GM06990 (cell line): Measurements from ENCODE around the gene RAB11FIP4.

Experiments used
- DNase-seq: peaks from one replicate; pipeline ENCODE4 v3.0.0-alpha.2; 2011; ENCODE audit not compliant: insufficient read length; ENCODE audit errors: extremely low read depth
- H3K27me3 ChIP-seq: replicated peaks from 2 replicates; pipeline ENCODE4 v1.6.0; 2011; ENCODE audit warnings: low read length; ENCODE audit not compliant: control insufficient read depth, insufficient read depth
- H3K36me3 ChIP-seq: 2 replicates; pipeline ENCODE4 v1.5.1; 2011; ENCODE audit warnings: low read length; ENCODE audit not compliant: control insufficient read depth, insufficient read depth
- H3K4me3 ChIP-seq: replicated peaks from 2 replicates; pipeline ENCODE4 v1.5.1; 2011; ENCODE audit warnings: low read depth, mild to moderate bottlenecking, control low read depth, low read length
- TF ChIP-seq, protein P1 (sequence below): IDR thresholded peaks from 2 replicates; pipeline ENCODE4 v1.5.1; 2011; ENCODE audit warnings: low read length, control low read depth, mild to moderate bottlenecking, inconsistent platforms; ENCODE audit not compliant: insufficient read depth, poor library complexity, severe bottlenecking

Gene RAB11FIP4

DNA sequence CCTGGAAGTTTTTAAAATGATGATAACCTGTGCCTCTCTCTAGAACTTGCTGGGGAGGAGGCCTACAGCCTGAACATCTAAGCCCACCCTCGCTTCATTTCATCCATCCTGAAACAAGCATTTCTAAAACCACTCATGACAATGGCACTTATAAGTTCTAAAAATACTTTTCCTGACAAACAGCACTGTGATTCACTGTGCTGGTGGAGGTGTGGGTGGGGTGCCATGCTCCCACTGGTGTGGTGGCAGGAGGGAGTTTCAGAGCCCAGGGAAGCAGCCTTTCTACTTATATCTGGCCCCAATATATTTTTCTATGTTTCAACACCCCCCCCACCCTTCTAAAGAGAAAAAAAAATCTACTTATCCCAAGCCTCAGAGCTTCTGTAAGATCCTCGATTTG, 52.6 kb downstream of the RAB11FIP4 start:
- H3K27me3 ChIP-seq: no peaks in the 10 kb centered on the region
- no peak overlapping the region for H3K4me3 ChIP-seq
- DNase-seq: no peak
- no peaks in the 10 kb centered on the region for H3K36me3 ChIP-seq
- TF ChIP-seq, protein P1, sequence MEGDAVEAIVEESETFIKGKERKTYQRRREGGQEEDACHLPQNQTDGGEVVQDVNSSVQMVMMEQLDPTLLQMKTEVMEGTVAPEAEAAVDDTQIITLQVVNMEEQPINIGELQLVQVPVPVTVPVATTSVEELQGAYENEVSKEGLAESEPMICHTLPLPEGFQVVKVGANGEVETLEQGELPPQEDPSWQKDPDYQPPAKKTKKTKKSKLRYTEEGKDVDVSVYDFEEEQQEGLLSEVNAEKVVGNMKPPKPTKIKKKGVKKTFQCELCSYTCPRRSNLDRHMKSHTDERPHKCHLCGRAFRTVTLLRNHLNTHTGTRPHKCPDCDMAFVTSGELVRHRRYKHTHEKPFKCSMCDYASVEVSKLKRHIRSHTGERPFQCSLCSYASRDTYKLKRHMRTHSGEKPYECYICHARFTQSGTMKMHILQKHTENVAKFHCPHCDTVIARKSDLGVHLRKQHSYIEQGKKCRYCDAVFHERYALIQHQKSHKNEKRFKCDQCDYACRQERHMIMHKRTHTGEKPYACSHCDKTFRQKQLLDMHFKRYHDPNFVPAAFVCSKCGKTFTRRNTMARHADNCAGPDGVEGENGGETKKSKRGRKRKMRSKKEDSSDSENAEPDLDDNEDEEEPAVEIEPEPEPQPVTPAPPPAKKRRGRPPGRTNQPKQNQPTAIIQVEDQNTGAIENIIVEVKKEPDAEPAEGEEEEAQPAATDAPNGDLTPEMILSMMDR: no peak

DNA sequence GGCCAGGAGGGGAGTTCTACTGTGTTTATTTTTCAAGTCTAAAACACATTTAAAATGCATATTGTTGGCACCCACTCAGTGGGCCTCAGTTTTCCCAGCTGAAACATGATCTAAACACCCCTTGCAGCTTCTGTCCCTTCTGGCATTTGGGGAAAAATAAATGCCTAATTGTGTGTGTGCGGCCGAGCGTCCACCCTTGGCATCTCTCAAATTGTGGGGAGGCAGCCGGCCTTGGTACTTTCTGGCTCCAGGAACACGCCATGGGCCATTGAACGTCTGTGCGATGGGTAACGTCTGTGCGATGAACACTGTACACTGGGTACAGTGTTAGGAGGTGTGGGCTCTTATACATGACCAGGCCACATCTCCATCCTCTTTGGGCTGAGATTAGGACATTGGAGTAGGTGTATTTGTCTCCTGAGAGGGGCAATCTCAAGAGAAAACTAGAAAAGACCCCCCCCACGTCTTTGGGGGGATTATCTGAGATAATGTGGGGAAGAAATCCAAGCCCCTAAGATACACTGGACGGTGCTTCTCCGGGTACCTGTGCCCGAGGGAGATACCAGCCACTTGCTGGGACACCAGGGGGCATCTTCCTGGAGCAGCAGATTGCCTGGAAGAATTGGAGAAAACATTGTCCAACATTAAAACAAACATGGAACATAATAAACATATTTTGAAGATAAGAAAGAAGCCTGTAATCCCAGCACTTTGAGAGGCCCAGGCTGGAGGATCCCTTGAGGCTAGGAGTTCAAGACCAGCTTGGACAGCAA, 54.9 kb downstream of the RAB11FIP4 start:
- Histone ChIP-seq H3K36me3 (no peaks in the 10 kb centered on the region), H3K4me3 (no peak overlapping the region), H3K27me3 (no peaks in the 10 kb centered on the region)
- DNase-seq: no peak
- TF ChIP-seq, protein P1: peak; percentile 11

DNA sequence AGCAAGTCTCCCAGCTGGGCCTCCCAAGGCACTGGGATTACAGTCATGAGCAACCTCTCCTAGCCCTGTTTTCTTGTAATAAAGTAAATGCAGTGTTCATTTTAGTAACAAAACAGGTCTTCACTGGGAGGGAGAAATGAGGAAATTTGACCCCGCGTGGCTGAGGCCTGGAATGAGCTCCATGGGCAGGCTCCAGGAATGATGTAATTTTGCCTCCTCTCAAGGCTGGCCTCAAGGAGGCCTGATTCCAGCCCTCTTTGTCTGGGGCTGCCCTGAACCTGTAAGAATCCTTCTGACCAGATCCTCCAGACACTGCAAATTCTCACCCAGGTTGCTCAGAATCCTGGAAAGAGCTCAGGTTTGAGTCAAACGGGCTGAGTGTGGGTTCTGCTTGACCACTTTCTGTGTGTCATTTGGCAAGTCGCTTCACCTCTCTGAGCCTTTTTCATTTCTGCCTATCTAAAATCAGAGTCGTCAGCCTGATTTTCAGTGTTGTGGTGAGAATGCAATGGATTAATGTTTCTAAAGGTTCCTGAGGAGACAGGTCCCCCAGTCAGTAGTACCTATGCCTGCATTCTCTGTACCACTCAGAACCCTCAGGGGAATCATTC, 57.1 kb downstream of the RAB11FIP4 start:
- DNase-seq: no peak
- no peaks in the 10 kb centered on the region for H3K27me3 ChIP-seq
- TF ChIP-seq, protein P1: no peak
- no peak overlapping the region for H3K4me3 ChIP-seq
- no peaks in the 10 kb centered on the region for H3K36me3 ChIP-seq

DNA sequence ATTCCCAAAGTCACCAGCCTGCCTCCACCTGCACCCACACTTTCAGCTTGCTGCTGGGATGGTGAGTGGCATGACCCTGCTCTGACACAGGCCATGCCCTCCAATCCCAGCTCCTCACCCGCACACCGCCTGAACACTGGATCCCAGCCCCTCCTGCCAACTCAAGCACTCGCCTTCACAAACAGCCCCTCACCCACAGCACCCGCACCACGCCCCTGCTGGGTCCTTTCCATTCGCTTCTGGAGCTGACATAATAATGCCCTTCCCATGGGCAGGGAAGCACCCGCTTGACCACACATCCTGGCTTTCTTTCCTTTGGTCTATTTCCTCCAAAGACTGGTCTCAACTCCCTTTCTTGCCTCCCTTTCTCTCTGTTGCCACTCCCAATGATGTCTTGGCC, 57.6 kb downstream of the RAB11FIP4 start:
- no peaks in the 10 kb centered on the region for H3K36me3 ChIP-seq
- no peaks in the 10 kb centered on the region for H3K27me3 ChIP-seq
- DNase-seq: no peak
- no peak overlapping the region for H3K4me3 ChIP-seq
- TF ChIP-seq, protein P1: no peak

DNA sequence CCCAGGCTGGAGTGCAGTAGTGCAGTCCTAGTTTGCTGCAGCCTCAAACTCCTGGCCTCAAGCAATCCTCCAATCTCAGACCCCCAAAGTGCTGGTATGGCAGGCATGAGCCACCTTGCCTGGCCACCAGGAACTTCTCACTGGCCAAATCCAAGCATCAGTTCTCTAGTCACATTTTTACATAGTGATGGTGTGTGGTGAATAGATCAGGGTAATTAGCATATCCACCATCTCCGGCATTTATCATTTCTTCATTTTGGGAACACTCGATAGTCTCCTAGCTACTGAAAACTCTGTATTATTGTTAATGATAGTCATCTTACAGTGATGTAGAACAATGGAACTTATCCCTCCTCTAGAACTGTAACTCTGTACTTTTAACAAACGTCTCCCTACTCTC, 58.3 kb downstream of the RAB11FIP4 start:
- H3K27me3 ChIP-seq: no peaks in the 10 kb centered on the region
- no peaks in the 10 kb centered on the region for H3K36me3 ChIP-seq
- TF ChIP-seq, protein P1: no peak
- no peak overlapping the region for H3K4me3 ChIP-seq
- no peak for DNase-seq
